ENCODE data around the gene AQP1. TPM values are rescaled to one million over a fixed set of nuclear protein-coding genes. Genes with fewer than 3 reads are reported as not detected.

The AQP1 gene
- total and polyA plus RNA-seq, 4 donors = 8.9 to 76.3 (median 23.5) TPM

DNA sequence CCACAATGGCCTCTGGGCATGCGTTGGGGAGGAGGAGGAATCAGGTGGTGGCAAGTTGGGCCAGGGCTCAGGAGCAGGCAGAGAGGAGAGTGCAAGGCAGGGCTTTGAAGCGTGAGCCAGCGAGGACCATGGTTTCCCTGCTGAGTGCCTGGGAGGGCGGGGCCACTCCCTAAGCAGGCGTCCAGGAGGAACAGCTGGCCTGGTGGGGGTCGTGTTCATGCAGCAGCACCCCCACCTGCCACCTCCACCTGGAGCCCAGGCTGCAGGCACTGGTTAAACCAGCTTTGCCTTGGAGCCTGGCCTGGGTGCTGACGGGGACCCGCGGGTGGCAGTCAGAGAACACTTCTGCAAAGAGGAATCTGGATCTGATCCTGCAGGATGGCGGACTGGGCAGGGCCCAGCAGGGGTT, 24.2 kb upstream of the AQP1 start:
- Histone ChIP-seq H3K27ac (ENCODE audit: low read depth in 1 of 2, low read length in 2 of 2) (no peak overlapping the region), H3K4me1 (ENCODE audit: control insufficient read depth in 4 of 4, insufficient read depth in 4 of 4, low read length in 3 of 4) (no peaks in the 10 kb centered on the region), H3K4me3 (ENCODE audit: low read depth in 1 of 3, low read length in 3 of 3) (no peak overlapping the region), H3K9ac (ENCODE audit: low read depth in 1 of 2, low read length in 2 of 2) (no peak overlapping the region), H3K9me3 (ENCODE audit: control insufficient read depth in 4 of 4, low read length in 3 of 4) (no peaks in the 10 kb centered on the region), H3K27me3 (ENCODE audit: control insufficient read depth in 4 of 4, insufficient read depth in 4 of 4, low read length in 3 of 4) (no peaks in the 10 kb centered on the region), H3K36me3 (ENCODE audit: control insufficient read depth in 4 of 4, insufficient read depth in 3 of 4, low read depth in 1 of 4, low read length in 3 of 4) (no peaks in the 10 kb centered on the region)
- DNase-seq (ENCODE audit: low spot score) = no peak
- TF ChIP-seq SP1 (IDR thresholded peaks at IDR 0.05) (no peak), HNF4A (conservative IDR thresholded peaks at IDR 0.05) (no peak), FOXA1 (IDR thresholded peaks at IDR 0.05) (no peak), RXRA (IDR thresholded peaks at IDR 0.05) (no peak), FOXA2 (IDR thresholded peaks at IDR 0.05) (no peak), CTCF (IDR thresholded peaks at IDR 0.05; ENCODE audit: low read depth, low read length, missing input control) (no peak), HNF4G (IDR thresholded peaks at IDR 0.05) (no peak), MAX (IDR thresholded peaks at IDR 0.05) (no peak), ATF3 (IDR thresholded peaks at IDR 0.05) (no peak), EGR1 (IDR thresholded peaks at IDR 0.05; ENCODE audit: low read depth in 2 of 2) (no peak)
- WGBS = 85% methylated on average over 10 of the region's 10 CpGs

GRCh38 chr7:30888747-30889146, 22.9 kb upstream of the AQP1 start:
- no peaks in the 10 kb centered on the region for H3K36me3 ChIP-seq (ENCODE audit: control insufficient read depth in 4 of 4, insufficient read depth in 3 of 4, low read depth in 1 of 4, low read length in 3 of 4)
- H3K4me3 ChIP-seq (ENCODE audit: low read depth in 1 of 3, low read length in 3 of 3) = no peak overlapping the region
- no peaks in the 10 kb centered on the region for H3K27me3 ChIP-seq (ENCODE audit: control insufficient read depth in 4 of 4, insufficient read depth in 4 of 4, low read length in 3 of 4)
- no peak for TF ChIP-seq EGR1 (IDR thresholded peaks at IDR 0.05; ENCODE audit: low read depth in 2 of 2)
- TF ChIP-seq RXRA (IDR thresholded peaks at IDR 0.05) = no peak
- DNase-seq (ENCODE audit: low spot score) = no peak
- peaks cover 0 to 4% (median 2%) of the 10 kb centered on the region in 4 donors for H3K4me1 ChIP-seq (ENCODE audit: control insufficient read depth in 4 of 4, insufficient read depth in 4 of 4, low read length in 3 of 4)
- no peak overlapping the region for H3K27ac ChIP-seq (ENCODE audit: low read depth in 1 of 2, low read length in 2 of 2)
- no peak overlapping the region for H3K9ac ChIP-seq (ENCODE audit: low read depth in 1 of 2, low read length in 2 of 2)
- H3K9me3 ChIP-seq (ENCODE audit: control insufficient read depth in 4 of 4, low read length in 3 of 4) = no peaks in the 10 kb centered on the region
- WGBS = 83% methylated on average over 3 of the region's 3 CpGs

DNA sequence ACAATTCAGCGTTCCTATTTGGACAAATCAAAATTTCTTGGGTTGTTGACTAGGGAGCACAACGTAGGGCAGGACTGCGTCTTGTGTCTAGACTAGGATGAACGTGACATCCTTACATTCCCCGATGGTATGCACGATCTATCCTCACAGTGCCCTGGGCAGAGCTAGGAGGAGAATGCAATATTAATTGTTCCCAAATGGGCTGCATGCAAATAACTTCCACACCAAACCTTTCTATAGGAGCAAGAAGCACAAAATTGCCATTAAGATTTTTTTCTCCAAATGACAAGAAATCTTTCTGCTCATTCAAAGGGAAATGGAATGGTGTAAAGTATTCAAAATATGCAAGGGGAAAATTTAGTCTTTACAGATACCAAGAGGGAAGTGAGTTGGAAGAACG, 21.4 kb upstream of the AQP1 start:
- Histone ChIP-seq H3K4me1 (ENCODE audit: control insufficient read depth in 4 of 4, insufficient read depth in 4 of 4, low read length in 3 of 4) (peaks cover 0 to 7% (median 4%) of the 10 kb centered on the region in 4 donors), H3K36me3 (ENCODE audit: control insufficient read depth in 4 of 4, insufficient read depth in 3 of 4, low read depth in 1 of 4, low read length in 3 of 4) (no peaks in the 10 kb centered on the region), H3K9me3 (ENCODE audit: control insufficient read depth in 4 of 4, low read length in 3 of 4) (no peaks in the 10 kb centered on the region), H3K27ac (ENCODE audit: low read depth in 1 of 2, low read length in 2 of 2) (no peak overlapping the region), H3K27me3 (ENCODE audit: control insufficient read depth in 4 of 4, insufficient read depth in 4 of 4, low read length in 3 of 4) (no peaks in the 10 kb centered on the region), H3K9ac (ENCODE audit: low read depth in 1 of 2, low read length in 2 of 2) (no peak overlapping the region), H3K4me3 (ENCODE audit: low read depth in 1 of 3, low read length in 3 of 3) (no peak overlapping the region)
- WGBS = 96% methylated on average over 7 of the region's 7 CpGs
- DNase-seq (ENCODE audit: low spot score) = no peak
- TF ChIP-seq HNF4G (IDR thresholded peaks at IDR 0.05) (no peak), JUND (IDR thresholded peaks at IDR 0.05) (no peak), RAD21 (IDR thresholded peaks at IDR 0.05) (no peak), CTCF (IDR thresholded peaks at IDR 0.05; ENCODE audit: low read depth, low read length, missing input control) (no peak), YY1 (IDR thresholded peaks at IDR 0.05) (no peak), RXRA (IDR thresholded peaks at IDR 0.05) (no peak), MAX (IDR thresholded peaks at IDR 0.05) (no peak), EGR1 (IDR thresholded peaks at IDR 0.05; ENCODE audit: low read depth in 2 of 2) (no peak), FOXA1 (IDR thresholded peaks at IDR 0.05) (no peak), GABPA (IDR thresholded peaks at IDR 0.05 in 1 of 2, conservative IDR thresholded peaks at IDR 0.05 in 1 of 2) (no peak), TAF1 (conservative IDR thresholded peaks at IDR 0.05) (no peak), NR2F2 (IDR thresholded peaks at IDR 0.05) (no peak)
- TF ChIP-seq, protein P1, sequence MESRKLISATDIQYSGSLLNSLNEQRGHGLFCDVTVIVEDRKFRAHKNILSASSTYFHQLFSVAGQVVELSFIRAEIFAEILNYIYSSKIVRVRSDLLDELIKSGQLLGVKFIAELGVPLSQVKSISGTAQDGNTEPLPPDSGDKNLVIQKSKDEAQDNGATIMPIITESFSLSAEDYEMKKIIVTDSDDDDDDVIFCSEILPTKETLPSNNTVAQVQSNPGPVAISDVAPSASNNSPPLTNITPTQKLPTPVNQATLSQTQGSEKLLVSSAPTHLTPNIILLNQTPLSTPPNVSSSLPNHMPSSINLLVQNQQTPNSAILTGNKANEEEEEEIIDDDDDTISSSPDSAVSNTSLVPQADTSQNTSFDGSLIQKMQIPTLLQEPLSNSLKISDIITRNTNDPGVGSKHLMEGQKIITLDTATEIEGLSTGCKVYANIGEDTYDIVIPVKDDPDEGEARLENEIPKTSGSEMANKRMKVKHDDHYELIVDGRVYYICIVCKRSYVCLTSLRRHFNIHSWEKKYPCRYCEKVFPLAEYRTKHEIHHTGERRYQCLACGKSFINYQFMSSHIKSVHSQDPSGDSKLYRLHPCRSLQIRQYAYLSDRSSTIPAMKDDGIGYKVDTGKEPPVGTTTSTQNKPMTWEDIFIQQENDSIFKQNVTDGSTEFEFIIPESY (IDR thresholded peaks at IDR 0.05) = no peak
- TF ChIP-seq, protein P2, sequence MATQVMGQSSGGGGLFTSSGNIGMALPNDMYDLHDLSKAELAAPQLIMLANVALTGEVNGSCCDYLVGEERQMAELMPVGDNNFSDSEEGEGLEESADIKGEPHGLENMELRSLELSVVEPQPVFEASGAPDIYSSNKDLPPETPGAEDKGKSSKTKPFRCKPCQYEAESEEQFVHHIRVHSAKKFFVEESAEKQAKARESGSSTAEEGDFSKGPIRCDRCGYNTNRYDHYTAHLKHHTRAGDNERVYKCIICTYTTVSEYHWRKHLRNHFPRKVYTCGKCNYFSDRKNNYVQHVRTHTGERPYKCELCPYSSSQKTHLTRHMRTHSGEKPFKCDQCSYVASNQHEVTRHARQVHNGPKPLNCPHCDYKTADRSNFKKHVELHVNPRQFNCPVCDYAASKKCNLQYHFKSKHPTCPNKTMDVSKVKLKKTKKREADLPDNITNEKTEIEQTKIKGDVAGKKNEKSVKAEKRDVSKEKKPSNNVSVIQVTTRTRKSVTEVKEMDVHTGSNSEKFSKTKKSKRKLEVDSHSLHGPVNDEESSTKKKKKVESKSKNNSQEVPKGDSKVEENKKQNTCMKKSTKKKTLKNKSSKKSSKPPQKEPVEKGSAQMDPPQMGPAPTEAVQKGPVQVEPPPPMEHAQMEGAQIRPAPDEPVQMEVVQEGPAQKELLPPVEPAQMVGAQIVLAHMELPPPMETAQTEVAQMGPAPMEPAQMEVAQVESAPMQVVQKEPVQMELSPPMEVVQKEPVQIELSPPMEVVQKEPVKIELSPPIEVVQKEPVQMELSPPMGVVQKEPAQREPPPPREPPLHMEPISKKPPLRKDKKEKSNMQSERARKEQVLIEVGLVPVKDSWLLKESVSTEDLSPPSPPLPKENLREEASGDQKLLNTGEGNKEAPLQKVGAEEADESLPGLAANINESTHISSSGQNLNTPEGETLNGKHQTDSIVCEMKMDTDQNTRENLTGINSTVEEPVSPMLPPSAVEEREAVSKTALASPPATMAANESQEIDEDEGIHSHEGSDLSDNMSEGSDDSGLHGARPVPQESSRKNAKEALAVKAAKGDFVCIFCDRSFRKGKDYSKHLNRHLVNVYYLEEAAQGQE (IDR thresholded peaks at IDR 0.05) = no peak
